IMR-90 (cell line): ENCODE data around the gene GADL1.

Source experiments
- MAZ ChIP-seq: IDR thresholded peaks from 2 replicates; pipeline ENCODE4 v1.6.1; 2012; ENCODE audit warnings: low read depth, mild to moderate bottlenecking, low read length, improper control_type of control experiment, moderate library complexity, borderline replicate concordance
- POLR2A ChIP-seq: IDR thresholded peaks from 2 replicates; pipeline ENCODE4 v1.6.1; 2012; ENCODE audit warnings: mild to moderate bottlenecking, low read depth, low read length
- RAD21 ChIP-seq: IDR thresholded peaks from 2 replicates; pipeline ENCODE4 v1.6.1; 2012; ENCODE audit warnings: low read length, improper control_type of control experiment
- RCOR1 ChIP-seq: IDR thresholded peaks from 2 replicates; pipeline ENCODE4 v1.6.1; 2012; ENCODE audit warnings: mild to moderate bottlenecking, low read length, improper control_type of control experiment; ENCODE audit not compliant: insufficient replicate concordance
- SMC3 ChIP-seq: fragments of 150-350 bp; IDR thresholded peaks from 2 replicates; pipeline ENCODE4 v1.6.1; 2016; ENCODE audit warnings: low read depth, mild to moderate bottlenecking, antibody characterized with exemption, low read length, moderate library complexity
- TF ChIP-seq, protein P1 (sequence below): conservative IDR thresholded peaks from 2 replicates; pipeline ENCODE4 v1.5.1; 2012; ENCODE audit warnings: mild to moderate bottlenecking, low read depth, low read length, improper control_type of control experiment
- TF ChIP-seq, protein P2 (sequence below): fragments of 150-350 bp; IDR thresholded peaks from 2 replicates; pipeline ENCODE4 v1.6.1; 2016; ENCODE audit warnings: low read depth, mild to moderate bottlenecking, low read length, moderate library complexity, borderline replicate concordance

DNA sequence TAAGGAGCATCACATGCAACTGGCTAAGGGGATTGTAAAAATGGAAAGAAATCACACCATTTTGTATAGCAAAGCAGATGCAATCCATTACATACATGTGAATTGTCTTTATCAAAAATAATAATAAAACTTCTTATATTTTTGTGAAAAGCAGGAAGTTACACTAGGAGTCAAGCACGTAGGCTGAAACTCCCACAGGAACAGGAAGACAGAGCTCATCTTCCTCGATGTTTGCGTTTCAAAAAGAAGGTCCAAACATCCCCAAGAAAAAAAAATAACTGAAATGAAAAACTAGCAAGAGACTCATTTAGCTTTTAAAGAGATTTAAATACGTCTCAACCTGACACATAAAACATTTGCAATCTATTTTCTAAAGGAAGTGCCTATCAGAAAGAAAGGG is 181.5 kb downstream of the GADL1 start:
- TF ChIP-seq, protein P1, sequence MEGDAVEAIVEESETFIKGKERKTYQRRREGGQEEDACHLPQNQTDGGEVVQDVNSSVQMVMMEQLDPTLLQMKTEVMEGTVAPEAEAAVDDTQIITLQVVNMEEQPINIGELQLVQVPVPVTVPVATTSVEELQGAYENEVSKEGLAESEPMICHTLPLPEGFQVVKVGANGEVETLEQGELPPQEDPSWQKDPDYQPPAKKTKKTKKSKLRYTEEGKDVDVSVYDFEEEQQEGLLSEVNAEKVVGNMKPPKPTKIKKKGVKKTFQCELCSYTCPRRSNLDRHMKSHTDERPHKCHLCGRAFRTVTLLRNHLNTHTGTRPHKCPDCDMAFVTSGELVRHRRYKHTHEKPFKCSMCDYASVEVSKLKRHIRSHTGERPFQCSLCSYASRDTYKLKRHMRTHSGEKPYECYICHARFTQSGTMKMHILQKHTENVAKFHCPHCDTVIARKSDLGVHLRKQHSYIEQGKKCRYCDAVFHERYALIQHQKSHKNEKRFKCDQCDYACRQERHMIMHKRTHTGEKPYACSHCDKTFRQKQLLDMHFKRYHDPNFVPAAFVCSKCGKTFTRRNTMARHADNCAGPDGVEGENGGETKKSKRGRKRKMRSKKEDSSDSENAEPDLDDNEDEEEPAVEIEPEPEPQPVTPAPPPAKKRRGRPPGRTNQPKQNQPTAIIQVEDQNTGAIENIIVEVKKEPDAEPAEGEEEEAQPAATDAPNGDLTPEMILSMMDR = no peak
- TF ChIP-seq POLR2A = no peak
- TF ChIP-seq MAZ = no peak
- TF ChIP-seq SMC3 = no peak
- no peak for TF ChIP-seq RCOR1
- TF ChIP-seq RAD21 = no peak
- TF ChIP-seq, protein P2, sequence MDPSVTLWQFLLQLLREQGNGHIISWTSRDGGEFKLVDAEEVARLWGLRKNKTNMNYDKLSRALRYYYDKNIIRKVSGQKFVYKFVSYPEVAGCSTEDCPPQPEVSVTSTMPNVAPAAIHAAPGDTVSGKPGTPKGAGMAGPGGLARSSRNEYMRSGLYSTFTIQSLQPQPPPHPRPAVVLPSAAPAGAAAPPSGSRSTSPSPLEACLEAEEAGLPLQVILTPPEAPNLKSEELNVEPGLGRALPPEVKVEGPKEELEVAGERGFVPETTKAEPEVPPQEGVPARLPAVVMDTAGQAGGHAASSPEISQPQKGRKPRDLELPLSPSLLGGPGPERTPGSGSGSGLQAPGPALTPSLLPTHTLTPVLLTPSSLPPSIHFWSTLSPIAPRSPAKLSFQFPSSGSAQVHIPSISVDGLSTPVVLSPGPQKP = no peak
